Nephron progenitor cell (in vitro differentiated cells): ENCODE data around the gene MSRB1.
A peak's percentile ranks its signal among the peaks of the same experiment; 100 is the strongest.

Experiments used
- DNase-seq: peaks from one replicate; pipeline ENCODE4 v3.0.0; 2021
- H3K27ac Mint-ChIP-seq: 2 replicates; pipeline ENCODE4 v1.8.0; 2021; ENCODE audit warnings: mild to moderate bottlenecking, moderate library complexity, mixed read lengths
- H3K27me3 Mint-ChIP-seq: 2 replicates; pipeline ENCODE4 v1.8.0; 2021; ENCODE audit warnings: mild to moderate bottlenecking, low read depth, mixed read lengths; ENCODE audit not compliant: poor library complexity
- H3K36me3 Mint-ChIP-seq: 2 replicates; pipeline ENCODE4 v1.8.0; 2021; ENCODE audit warnings: low read depth, mixed read lengths
- H3K4me1 Mint-ChIP-seq: 2 replicates; pipeline ENCODE4 v1.8.0; 2021; ENCODE audit warnings: mixed read lengths
- H3K4me3 Mint-ChIP-seq: 2 replicates; pipeline ENCODE4 v1.8.0; 2021; ENCODE audit warnings: mild to moderate bottlenecking, moderate library complexity, mixed read lengths
- H3K9me3 Mint-ChIP-seq: 2 replicates; pipeline ENCODE4 v1.8.0; 2021; ENCODE audit warnings: mild to moderate bottlenecking, moderate library complexity, mixed read lengths
- CTCF ChIP-seq: fragments of 200-600 bp; sonication (generic); IDR thresholded peaks from 2 replicates; pipeline ENCODE4 v1.5.0; 2021; ENCODE audit warnings: antibody characterized with exemption

Gene MSRB1

GRCh38 chr16:1915732-1916639 is 27.0 kb downstream of the MSRB1 start:
- H3K27me3 Mint-ChIP-seq: peaks cover 78% of the 10 kb centered on the region
- TF ChIP-seq CTCF: no peak
- peaks cover 52% of the 10 kb centered on the region for H3K4me1 Mint-ChIP-seq
- H3K27ac Mint-ChIP-seq: peak overlapping the region; percentile 77
- H3K36me3 Mint-ChIP-seq: no peaks in the 10 kb centered on the region
- no peaks in the 10 kb centered on the region for H3K9me3 Mint-ChIP-seq
- H3K4me3 Mint-ChIP-seq: no peak overlapping the region
- DNase-seq: no peak

DNA sequence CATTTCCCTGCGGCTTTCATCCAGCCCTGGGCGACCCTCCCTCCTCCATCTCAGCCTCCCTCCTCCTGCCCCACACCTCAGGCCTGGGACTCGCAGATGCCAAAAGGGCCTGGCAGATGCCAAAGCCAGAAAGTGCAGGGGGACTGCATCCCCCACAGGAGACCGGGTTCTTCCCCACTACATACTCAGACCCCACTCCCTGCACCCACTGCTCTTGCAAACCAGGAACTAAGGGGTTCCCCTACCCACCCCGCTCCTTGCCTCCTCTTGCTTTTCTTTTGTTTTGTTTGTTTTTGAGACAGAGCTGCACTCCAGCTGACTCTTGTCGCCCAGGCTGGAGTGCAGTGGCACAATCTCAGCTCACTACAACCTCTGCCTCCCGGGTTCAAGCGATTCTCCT is 28.0 kb downstream of the MSRB1 start:
- no peak overlapping the region for H3K27ac Mint-ChIP-seq
- no peak for TF ChIP-seq CTCF
- H3K27me3 Mint-ChIP-seq: peaks cover 68% of the 10 kb centered on the region
- peaks cover 44% of the 10 kb centered on the region for H3K4me1 Mint-ChIP-seq
- H3K4me3 Mint-ChIP-seq: no peak overlapping the region
- no peak for DNase-seq
- H3K9me3 Mint-ChIP-seq: no peaks in the 10 kb centered on the region
- H3K36me3 Mint-ChIP-seq: no peaks in the 10 kb centered on the region

GRCh38 chr16:1914084-1914608 is 28.9 kb downstream of the MSRB1 start:
- no peak overlapping the region for H3K27ac Mint-ChIP-seq
- H3K4me3 Mint-ChIP-seq: peak overlapping the region; percentile 18
- TF ChIP-seq CTCF: no peak
- no peaks in the 10 kb centered on the region for H3K36me3 Mint-ChIP-seq
- no peaks in the 10 kb centered on the region for H3K9me3 Mint-ChIP-seq
- no peak for DNase-seq
- peaks cover 44% of the 10 kb centered on the region for H3K4me1 Mint-ChIP-seq
- H3K27me3 Mint-ChIP-seq: peaks cover 59% of the 10 kb centered on the region

DNA sequence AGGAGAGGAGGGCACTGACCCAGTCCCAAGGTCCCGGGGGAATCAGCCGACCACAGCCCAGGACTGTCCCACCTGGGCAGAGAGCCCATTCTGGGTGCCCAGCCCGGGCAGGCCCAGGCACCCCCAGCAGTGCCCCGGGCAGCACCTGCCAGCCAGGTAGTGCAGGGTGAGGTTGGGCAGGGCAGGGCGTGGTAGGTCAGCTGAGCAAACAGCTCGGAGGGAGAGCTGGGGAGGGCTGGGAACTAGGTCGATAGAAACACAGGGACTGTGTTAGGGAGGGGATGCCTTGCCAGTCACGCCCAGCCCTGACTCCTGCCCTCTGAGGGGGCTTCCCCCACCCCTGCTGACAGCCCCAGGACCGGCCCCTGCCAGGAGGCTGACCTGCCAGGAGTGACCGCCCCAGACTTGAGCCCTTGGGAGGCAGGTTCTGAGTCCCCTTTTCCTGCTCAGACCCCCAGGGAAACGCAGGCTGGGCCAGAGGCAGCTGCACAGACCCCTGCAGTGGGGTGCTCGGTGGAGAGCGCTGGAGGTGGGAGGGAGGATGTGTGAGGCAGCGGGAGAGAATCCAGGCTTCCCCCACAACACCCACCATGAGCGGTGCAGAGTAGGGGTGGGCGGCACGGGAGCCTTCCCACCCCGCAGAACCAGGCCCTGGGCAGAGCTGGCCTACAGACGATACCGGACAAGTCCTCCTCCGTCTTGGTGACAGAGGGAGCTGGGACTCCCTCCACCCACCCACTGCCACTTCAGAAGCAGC is 29.5 kb downstream of the MSRB1 start:
- Mint-ChIP-seq H3K36me3 (no peaks in the 10 kb centered on the region), H3K9me3 (no peaks in the 10 kb centered on the region)
- no peak for DNase-seq

DNA sequence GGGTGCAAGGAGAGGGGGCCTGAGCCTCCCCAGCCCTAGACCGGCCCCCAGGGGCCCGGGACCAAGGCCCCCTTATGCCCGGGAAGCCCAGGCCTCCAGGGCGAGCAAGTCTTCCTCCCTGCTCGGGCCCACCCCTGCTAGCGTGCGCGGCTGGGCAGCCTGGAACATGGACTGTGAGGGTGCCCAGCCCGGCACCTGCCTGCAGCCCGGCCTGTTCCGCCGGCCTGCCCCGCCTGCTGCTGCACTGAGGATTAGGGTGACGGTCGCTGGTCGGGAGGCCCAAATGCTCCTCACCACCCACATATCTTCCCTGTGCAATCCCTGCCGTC is 30.8 kb downstream of the MSRB1 start:
- no peak overlapping the region for H3K27ac Mint-ChIP-seq
- H3K27me3 Mint-ChIP-seq: peaks cover 51% of the 10 kb centered on the region
- TF ChIP-seq CTCF: no peak
- no peak for DNase-seq
- no peaks in the 10 kb centered on the region for H3K36me3 Mint-ChIP-seq
- H3K4me1 Mint-ChIP-seq: peaks cover 48% of the 10 kb centered on the region
- no peak overlapping the region for H3K4me3 Mint-ChIP-seq
- no peaks in the 10 kb centered on the region for H3K9me3 Mint-ChIP-seq

More for the DNA sequence above, 29.5 kb downstream of the MSRB1 start:
- Mint-ChIP-seq H3K4me1 (peaks cover 45% of the 10 kb centered on the region), H3K27me3 (peaks cover 56% of the 10 kb centered on the region), H3K27ac (no peak overlapping the region), H3K4me3 (no peak overlapping the region)
- TF ChIP-seq CTCF: no peak
